Activated CD8-positive, alpha-beta memory T cell treated with anti-CD3 and anti-CD28 coated beads, Interleukin-2, amount 10 ng/mL, durations not matched to agents 7 days and 5 days (primary cell): ENCODE data around the gene CIROP. TPM values are rescaled to one million over a fixed set of nuclear protein-coding genes. Genes with fewer than 3 reads are reported as not detected.
A peak's percentile ranks its signal among the peaks of the same experiment; 100 is the strongest.

ENCODE experiments used
- ATAC-seq: fragments of 150-1000 bp; cut with Tn5 transposase; one replicate; pipeline ENCODE4 v1.10.0; 2021; ENCODE audit warnings: moderate library complexity
- CTCF ChIA-PET: fragments of 350-600 bp; sonication (Branson Sonifier 250); formaldehyde crosslinking; loops from one replicate; lab custom pipeline; 2021; ENCODE audit warnings: antibody characterized with exemption; lab: Charles Lee
- DNase-seq: peaks from one replicate; pipeline ENCODE4 v3.0.0-alpha.2; 2020
- H3K27ac Mint-ChIP-seq: one replicate; pipeline ENCODE4 v1.8.0; 2021; ENCODE audit warnings: mild to moderate bottlenecking, mixed read lengths
- H3K27me3 Mint-ChIP-seq: one replicate; pipeline ENCODE4 v1.8.0; 2021; ENCODE audit warnings: mixed read lengths
- H3K36me3 Mint-ChIP-seq: one replicate; pipeline ENCODE4 v1.8.0; 2021; ENCODE audit warnings: mild to moderate bottlenecking, mixed read lengths
- H3K4me1 Mint-ChIP-seq: one replicate; pipeline ENCODE4 v1.8.0; 2021; ENCODE audit warnings: mixed read lengths
- H3K4me3 Mint-ChIP-seq: one replicate; pipeline ENCODE4 v1.8.0; 2021; ENCODE audit warnings: mild to moderate bottlenecking, moderate library complexity, mixed read lengths
- H3K9me3 Mint-ChIP-seq: one replicate; pipeline ENCODE4 v1.8.0; 2022; ENCODE audit warnings: low read depth, mixed read lengths
- total RNA-seq, 2 experiments: library from RNA; stranded (reverse); gene quantifications; one replicate each; pipeline ENCODE4 v1.2.3, GENCODE V29; 2021

Gene CIROP
- total RNA-seq, 2 experiments from 2014 or later = not detected

DNA sequence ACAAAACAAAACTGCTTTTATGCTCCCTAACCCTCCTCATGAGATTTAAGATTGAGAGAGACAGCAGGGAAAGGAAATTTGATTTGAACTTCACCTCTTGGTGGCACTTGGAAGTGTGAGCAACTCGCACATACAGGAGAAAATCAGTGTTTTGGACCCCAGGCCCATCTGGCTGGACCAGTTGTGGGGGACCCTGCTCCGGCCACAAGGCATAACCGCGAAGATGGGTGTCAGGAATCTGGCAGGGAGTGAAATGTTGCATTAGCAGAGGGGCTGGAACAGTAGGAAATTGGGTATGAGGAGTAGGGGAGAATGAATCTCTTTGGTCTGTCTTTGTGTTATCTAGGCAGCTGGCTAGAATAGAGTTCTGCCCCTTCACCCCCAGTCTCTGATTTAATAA, 1.2 kb downstream of the CIROP start:
- Mint-ChIP-seq H3K27me3 (peaks cover 2% of the 10 kb centered on the region), H3K4me3 (no peak overlapping the region), H3K27ac (no peak overlapping the region), H3K36me3 (peaks cover 6% of the 10 kb centered on the region), H3K9me3 (no peaks in the 10 kb centered on the region), H3K4me1 (no peaks in the 10 kb centered on the region)
- ATAC-seq = no peak
- no peak for DNase-seq
- CTCF ChIA-PET = interaction anchor here (1.8 to 1.9 kb wide), 2 partner anchors 17 to 27 kb away, joined by 4 to 7 read pairs; no protein-coding TSS in a partner anchor

DNA sequence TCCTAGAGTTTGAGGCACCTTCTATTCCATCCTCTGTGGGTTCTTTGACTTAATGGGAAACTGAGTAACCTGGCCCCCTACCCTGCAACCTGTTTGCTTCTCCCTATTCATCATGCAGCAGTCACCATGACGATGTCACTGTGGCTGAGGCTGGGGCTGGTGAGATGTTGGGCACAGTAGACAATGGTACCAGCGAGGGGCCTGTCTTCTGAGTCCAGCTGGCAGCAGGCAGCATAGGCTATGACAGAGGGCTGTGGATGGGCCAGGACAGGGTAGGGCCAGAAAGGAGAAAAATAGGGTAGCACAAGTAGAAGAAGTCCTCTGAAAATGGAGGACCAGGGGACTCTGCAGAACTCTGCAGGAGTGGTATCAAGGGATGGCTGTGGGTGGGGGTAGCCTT, 2.0 kb downstream of the CIROP start:
- no peak overlapping the region for H3K4me3 Mint-ChIP-seq
- H3K4me1 Mint-ChIP-seq = peaks cover 1% of the 10 kb centered on the region
- no peaks in the 10 kb centered on the region for H3K9me3 Mint-ChIP-seq
- peaks cover 2% of the 10 kb centered on the region for H3K27me3 Mint-ChIP-seq
- no peak for DNase-seq
- CTCF ChIA-PET = interaction anchor here (1.8 kb wide), 2 partner anchors 26 to 34 kb away, joined by 4 to 6 read pairs; no protein-coding TSS in a partner anchor
- ATAC-seq = no peak
- peaks cover 13% of the 10 kb centered on the region for H3K36me3 Mint-ChIP-seq
- H3K27ac Mint-ChIP-seq = no peak overlapping the region

DNA sequence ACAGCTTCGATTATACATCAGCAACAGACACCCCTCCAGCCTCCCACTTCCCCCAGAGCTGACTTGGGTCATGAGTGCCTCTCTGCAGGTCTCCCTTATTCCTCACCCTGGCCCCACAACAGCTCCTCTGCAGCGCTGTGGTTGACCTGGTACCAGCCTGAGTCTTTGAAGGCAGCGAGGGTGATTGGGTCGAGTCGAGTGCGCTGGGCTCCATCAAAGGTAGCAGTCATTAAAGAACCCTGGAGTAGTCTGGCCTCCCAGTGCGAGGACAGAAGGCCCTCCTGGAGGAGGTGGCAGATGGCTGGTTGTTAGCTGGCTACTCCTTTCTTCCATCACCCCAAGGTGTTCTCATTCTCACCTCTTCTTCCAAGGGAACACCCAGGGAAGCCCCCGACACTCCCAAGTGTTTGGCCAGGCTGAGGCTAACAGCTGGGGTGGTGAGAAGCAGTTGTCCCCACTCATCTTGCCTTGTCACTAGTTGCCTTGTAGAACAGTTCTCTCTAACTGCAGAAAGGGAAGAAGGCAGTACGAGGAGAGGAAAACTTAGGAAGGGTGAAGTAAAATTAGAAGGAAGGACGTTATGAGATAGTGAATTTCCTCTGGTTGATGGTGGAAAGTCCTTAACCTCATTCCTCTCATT, 2.7 kb downstream of the CIROP start:
- peaks cover 8% of the 10 kb centered on the region for H3K4me1 Mint-ChIP-seq
- peaks cover 20% of the 10 kb centered on the region for H3K36me3 Mint-ChIP-seq
- H3K4me3 Mint-ChIP-seq = no peak overlapping the region
- CTCF ChIA-PET = interaction anchor here (1.6 to 1.8 kb wide), 3 partner anchors 18 to 33 kb away, joined by 4 to 6 read pairs (median 6); no protein-coding TSS in a partner anchor
- ATAC-seq (no peak), DNase-seq (no peak)
- no peak overlapping the region for H3K27ac Mint-ChIP-seq
- H3K27me3 Mint-ChIP-seq = peaks cover 2% of the 10 kb centered on the region
- no peaks in the 10 kb centered on the region for H3K9me3 Mint-ChIP-seq

DNA sequence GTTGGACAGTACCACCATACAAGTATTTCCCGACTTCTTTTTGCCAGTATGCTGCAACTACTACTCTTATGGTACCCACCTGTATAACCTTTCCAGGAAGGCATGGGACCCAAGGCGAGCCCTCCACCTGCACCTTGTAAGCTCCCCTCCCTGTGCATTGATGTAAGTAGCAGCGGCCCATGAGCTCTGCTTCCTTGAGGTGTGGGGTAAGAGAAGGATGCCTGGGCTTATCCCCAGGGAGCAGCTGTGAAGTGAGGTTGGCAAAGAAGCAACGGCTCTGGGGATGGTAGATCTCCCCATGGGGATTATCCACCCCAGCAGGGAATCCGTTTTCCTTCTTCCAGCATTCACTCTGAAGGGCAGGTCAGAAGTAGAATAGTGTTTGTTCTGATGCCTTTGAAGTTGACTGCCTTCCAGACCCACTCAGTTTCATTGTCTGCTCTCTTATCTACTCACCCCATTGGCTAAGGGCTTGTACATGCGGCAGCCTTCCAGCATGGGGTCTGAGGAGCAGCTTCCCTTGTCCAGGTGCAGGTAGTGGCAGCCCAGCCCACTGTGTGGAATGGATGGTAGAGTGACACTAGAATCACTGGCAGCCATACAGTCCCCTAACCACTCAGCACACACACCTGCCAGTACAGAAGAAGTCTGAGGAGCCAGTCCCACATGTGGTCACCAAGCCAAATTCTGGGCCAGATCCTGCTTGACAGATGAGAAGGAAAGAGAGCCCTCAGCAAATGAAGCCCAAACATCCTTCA, 3.4 kb downstream of the CIROP start:
- no peaks in the 10 kb centered on the region for H3K9me3 Mint-ChIP-seq
- DNase-seq (no peak), ATAC-seq (no peak)
- H3K4me1 Mint-ChIP-seq = peaks cover 15% of the 10 kb centered on the region
- H3K27me3 Mint-ChIP-seq = peaks cover 2% of the 10 kb centered on the region
- peaks cover 23% of the 10 kb centered on the region for H3K36me3 Mint-ChIP-seq
- H3K4me3 Mint-ChIP-seq = no peak overlapping the region
- CTCF ChIA-PET = interaction anchor here (1.6 to 2.2 kb wide), 3 partner anchors 19 to 33 kb away, joined by 6 to 10 read pairs (median 6); no protein-coding TSS in a partner anchor
- H3K27ac Mint-ChIP-seq = no peak overlapping the region

DNA sequence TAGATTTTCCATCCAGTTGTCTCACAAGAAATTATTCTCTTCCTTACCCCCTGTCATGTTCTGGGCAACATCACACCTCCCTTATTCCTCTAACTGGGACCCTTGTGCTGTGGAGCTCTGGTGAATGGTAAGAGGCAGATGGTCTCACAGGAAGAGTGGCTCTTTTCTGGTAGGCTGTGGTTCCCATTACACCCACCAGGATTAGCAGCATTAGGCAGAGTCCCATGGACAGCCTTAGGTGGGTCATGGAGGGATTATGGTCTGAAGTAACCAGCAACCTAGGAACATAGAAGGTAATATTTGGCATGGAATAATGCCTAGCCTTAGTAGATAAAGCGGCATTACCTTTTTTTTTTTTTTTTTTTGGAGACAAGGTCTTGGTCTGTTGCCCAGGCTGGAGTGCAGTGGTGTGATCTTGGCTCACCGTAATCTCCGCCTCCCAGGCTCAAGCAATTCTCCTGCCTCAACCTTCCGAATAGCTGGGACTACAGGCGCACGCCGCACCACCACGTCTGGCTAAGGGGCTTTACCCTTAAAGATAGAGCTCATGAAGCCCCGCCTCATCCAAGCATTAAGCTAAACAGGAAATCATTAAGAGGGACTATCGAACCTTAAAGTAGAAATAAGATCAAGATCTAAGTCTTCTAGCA, 5.5 kb downstream of the CIROP start:
- no peaks in the 10 kb centered on the region for H3K27me3 Mint-ChIP-seq
- no peaks in the 10 kb centered on the region for H3K9me3 Mint-ChIP-seq
- H3K36me3 Mint-ChIP-seq = peaks cover 23% of the 10 kb centered on the region
- DNase-seq = no peak
- CTCF ChIA-PET = interaction anchor here (0.6 to 2.2 kb wide), 7 partner anchors 10 to 529 kb away, joined by 3 to 10 read pairs (median 3); no protein-coding TSS in a partner anchor
- H3K4me3 Mint-ChIP-seq = no peak overlapping the region
- peaks cover 16% of the 10 kb centered on the region for H3K4me1 Mint-ChIP-seq
- no peak overlapping the region for H3K27ac Mint-ChIP-seq
- ATAC-seq = no peak

DNA sequence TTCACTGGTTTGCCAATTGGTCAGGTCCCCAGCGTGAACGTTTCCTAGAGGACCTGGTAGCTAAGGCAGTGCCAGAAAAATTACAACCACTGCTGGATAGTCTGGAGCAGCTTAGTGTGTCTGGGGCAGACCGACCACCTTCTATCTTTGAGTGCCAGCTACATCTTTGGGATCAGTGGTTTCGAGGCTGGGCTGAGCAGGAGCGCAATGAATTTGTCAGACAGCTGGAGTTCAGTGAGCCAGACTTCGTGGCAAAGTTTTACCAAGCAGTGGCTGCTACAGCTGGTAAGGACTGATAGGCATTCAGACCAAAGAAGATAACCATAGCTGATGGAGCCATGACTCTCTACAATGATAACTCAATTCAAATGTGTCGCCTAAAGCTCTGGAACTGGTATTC, 7.0 kb downstream of the CIROP start:
- Mint-ChIP-seq H3K27ac (no peak overlapping the region), H3K4me3 (peak overlapping the region; percentile 21), H3K36me3 (peaks cover 27% of the 10 kb centered on the region)

DNA sequence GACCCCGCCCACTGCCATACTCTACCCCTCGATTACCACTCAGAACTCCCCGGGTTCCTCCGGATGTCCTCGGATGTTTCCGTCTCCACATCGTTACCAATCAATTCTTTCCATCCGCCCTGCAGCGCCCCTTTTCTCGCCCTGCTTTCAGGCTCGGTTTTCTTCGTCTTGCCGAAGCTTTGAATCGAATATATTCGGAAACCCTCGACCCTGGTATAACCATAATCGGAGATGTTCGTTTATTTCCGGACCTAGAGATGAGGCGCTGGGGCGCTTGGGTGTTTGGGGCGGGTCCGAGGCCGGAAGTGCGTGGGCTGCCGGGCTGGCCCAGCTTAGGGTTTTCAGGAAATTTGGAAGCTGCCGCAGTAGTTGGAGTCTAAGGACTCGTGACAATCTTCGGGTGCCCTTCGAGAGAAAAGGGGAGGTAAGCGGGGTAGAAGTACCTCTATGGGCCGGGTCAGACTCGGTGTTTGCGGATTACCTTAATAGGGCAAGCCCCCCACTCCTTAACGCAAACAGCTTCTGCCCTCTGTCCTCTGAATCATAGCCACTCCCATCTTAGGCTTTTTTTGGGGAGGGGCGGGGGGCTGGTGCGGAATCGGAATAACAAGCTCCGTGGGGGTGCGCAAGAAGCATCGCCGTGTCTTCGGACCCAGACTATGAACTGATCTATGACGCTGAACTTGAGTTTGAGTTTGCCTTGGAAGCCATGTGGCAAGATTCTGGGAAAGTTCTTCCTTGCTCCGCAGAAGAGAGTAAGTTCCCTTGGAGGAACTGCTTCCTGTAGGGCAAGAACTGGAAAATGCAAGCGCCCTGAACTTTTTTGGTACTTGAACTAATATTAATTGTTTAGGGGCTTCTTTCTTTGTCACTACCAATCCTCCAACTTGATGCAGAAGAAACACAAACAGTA, 9.3 kb downstream of the CIROP start, which contains the start of gene C14orf119:
Gene C14orf119 (plus strand): TSS at position 310 of the 913 bp plus-strand sequence. CDS start 2,154 bp downstream, outside the sequence.
- Mint-ChIP-seq H3K27ac (no peak within 1 kb of the TSS), H3K36me3 (peaks cover 42% of the 10 kb centered on the region), H3K4me3 (no peak within 1 kb of the TSS), H3K4me1 (peaks cover 36% of the 10 kb centered on the region), H3K27me3 (no peaks in the 10 kb centered on the region), H3K9me3 (no peaks in the 10 kb centered on the region)
- CTCF ChIA-PET = interaction anchor here (0.8 to 5.2 kb wide), 23 partner anchors 11 to 267 kb away, joined by 3 to 61 read pairs (median 5); partner anchors contain the start of genes AJUBA, CDH24, CEBPE and PABPN1
- DNase-seq = peak; percentile 100
- ATAC-seq = peak; percentile 94

More for the DNA sequence above, 7.0 kb downstream of the CIROP start:
- H3K9me3 Mint-ChIP-seq = no peaks in the 10 kb centered on the region
- CTCF ChIA-PET = interaction anchor here (0.7 to 5.2 kb wide), 4 partner anchors 9 to 29 kb away, joined by 3 to 61 read pairs (median 28); partner anchors contain the start of gene CEBPE
- ATAC-seq = no peak
- H3K4me1 Mint-ChIP-seq = peaks cover 25% of the 10 kb centered on the region
- no peaks in the 10 kb centered on the region for H3K27me3 Mint-ChIP-seq
- DNase-seq = no peak

DNA sequence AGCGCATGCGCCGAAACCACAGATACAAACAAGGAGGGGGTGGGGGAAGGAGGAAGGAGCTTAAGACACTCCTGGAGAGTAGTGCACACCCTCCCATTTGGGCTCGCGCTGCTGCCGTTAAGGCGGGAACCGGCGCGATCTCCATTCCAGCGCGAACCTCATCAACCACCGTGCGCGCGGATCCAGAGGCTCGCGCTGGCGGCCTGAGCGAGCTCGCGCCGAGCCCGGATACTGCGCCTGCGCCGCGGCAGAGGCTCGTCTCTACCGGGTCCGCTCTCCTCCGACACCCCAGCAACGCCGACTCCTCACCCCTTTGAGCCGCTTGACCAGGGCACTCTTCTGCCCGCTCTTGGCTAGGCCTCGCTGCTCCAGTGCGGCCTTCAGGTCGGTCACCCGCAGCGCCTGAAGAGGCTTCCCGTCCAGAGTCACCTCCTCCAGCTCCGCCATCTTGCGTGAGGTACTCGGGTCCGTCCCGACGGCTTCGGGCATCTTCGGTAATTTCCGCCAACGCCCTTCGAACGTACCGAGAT, 10.1 kb downstream of the CIROP start, which contains the start of gene ACIN1:
Gene ACIN1 (minus strand): TSS at position 471 of the 530 bp plus-strand sequence. CDS start 24 bp downstream, at position 447.
- CTCF ChIA-PET = interaction anchor here (0.8 to 5.2 kb wide), 22 partner anchors 12 to 268 kb away, joined by 3 to 61 read pairs (median 6); partner anchors contain the start of genes AJUBA, CDH24, CEBPE and PABPN1
- H3K9me3 Mint-ChIP-seq = no peaks in the 10 kb centered on the region
- peak; percentile 54 for ATAC-seq

DNA sequence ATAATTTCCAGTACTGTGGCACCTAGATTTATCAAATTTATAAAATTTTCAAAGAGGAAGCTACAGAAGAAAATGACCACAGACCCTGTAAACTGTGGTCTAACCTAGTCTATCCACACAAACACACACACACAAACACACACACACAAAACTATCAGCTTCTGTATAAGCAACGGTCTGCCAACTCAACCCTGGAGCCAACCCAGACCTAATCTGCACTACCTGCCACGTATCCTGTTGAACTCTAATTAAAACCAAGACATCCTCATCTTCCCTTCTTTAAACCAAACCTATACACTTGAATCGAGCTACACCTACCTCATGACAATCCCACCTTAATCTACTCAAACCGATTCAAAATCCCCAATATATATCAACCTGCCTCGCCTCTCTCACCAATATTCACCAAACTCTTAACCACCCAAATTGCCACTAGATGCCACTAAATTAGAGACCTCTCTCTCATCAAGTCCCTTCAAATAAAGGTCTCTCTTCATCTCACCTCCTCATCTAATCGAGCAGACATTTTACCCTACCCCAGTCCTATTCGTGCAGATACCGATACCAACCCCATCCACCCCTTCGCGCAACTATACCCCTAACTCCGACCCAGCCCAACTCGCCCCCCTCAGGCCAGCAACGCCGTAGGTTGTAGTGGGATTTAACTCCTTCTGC, 10.7 kb downstream of the CIROP start:
- CTCF ChIA-PET = interaction anchor here (0.8 to 5.2 kb wide), 19 partner anchors 12 to 268 kb away, joined by 3 to 61 read pairs (median 6); partner anchors contain the start of genes CDH24, CEBPE, PABPN1 and PRMT5
- H3K4me1 Mint-ChIP-seq = peaks cover 37% of the 10 kb centered on the region
- DNase-seq (no peak), ATAC-seq (no peak)
- H3K4me3 Mint-ChIP-seq = no peak overlapping the region
- H3K36me3 Mint-ChIP-seq = peaks cover 53% of the 10 kb centered on the region
- no peaks in the 10 kb centered on the region for H3K27me3 Mint-ChIP-seq
- no peaks in the 10 kb centered on the region for H3K9me3 Mint-ChIP-seq
- H3K27ac Mint-ChIP-seq = no peak overlapping the region

More for the DNA sequence above, 10.1 kb downstream of the CIROP start, which contains the start of gene ACIN1:
- no peak within 1 kb of the TSS for H3K4me3 Mint-ChIP-seq
- H3K4me1 Mint-ChIP-seq = peaks cover 37% of the 10 kb centered on the region
- peak; percentile 88 for DNase-seq
- H3K36me3 Mint-ChIP-seq = peaks cover 49% of the 10 kb centered on the region
- H3K27me3 Mint-ChIP-seq = no peaks in the 10 kb centered on the region
- H3K27ac Mint-ChIP-seq = no peak within 1 kb of the TSS

DNA sequence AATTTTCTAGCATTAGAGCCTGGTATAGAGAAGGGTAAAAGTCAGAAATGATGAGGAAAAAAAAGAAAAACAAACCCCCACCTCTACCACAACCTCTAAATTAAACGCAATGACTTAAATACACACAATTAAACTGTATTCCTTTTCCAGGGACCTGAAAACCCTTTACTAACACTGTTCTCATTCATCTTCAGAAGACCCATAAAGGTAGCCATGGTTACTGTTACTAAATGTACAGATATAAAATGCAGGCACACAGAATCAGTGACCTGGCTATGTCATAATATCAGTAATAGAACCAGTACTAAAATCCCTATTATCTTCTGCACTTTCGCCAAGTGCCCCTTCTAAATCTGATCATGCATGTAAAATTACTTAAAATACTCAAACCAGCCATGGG, 11.3 kb downstream of the CIROP start:
- CTCF ChIA-PET = interaction anchor here (1.0 to 5.2 kb wide), 6 partner anchors 11 to 201 kb away, joined by 3 to 51 read pairs (median 17); no protein-coding TSS in a partner anchor
- H3K4me3 Mint-ChIP-seq = peak overlapping the region; percentile 37
- no peaks in the 10 kb centered on the region for H3K27me3 Mint-ChIP-seq
- ATAC-seq = no peak
- H3K9me3 Mint-ChIP-seq = no peaks in the 10 kb centered on the region
- H3K36me3 Mint-ChIP-seq = peaks cover 48% of the 10 kb centered on the region
- peaks cover 37% of the 10 kb centered on the region for H3K4me1 Mint-ChIP-seq
- no peak overlapping the region for H3K27ac Mint-ChIP-seq
- no peak for DNase-seq

DNA sequence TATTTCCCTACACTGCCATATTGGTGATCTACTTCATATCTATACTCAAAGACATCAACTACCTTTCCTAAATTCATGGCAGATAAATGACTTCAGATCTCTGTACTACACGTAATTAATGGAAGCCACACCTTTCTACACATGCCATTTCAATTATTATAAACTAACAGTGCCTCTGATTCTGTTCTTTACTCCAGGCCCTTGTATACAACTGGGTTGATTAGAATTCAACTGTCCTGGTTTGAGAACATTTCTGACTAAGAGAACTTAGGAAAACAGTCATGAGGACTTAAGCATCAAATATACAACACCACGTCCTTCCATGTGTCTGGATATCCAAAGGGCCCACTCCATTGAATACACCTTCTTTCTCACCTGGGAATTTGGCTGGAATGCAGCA, 11.7 kb downstream of the CIROP start:
- CTCF ChIA-PET = interaction anchor here (1.3 to 1.8 kb wide), 7 partner anchors 16 to 111 kb away, joined by 3 to 11 read pairs (median 4); partner anchors contain the start of gene AJUBA
- ATAC-seq = no peak
- no peak overlapping the region for H3K27ac Mint-ChIP-seq
- no peak for DNase-seq
- peaks cover 46% of the 10 kb centered on the region for H3K36me3 Mint-ChIP-seq
- H3K9me3 Mint-ChIP-seq = no peaks in the 10 kb centered on the region
- peak overlapping the region; percentile 37 for H3K4me3 Mint-ChIP-seq
- no peaks in the 10 kb centered on the region for H3K27me3 Mint-ChIP-seq
- H3K4me1 Mint-ChIP-seq = peaks cover 37% of the 10 kb centered on the region
